ENCODE data around the gene MC1R.
A peak's percentile ranks its signal among the peaks of the same experiment; 100 is the strongest.

Gene MC1R

DNA sequence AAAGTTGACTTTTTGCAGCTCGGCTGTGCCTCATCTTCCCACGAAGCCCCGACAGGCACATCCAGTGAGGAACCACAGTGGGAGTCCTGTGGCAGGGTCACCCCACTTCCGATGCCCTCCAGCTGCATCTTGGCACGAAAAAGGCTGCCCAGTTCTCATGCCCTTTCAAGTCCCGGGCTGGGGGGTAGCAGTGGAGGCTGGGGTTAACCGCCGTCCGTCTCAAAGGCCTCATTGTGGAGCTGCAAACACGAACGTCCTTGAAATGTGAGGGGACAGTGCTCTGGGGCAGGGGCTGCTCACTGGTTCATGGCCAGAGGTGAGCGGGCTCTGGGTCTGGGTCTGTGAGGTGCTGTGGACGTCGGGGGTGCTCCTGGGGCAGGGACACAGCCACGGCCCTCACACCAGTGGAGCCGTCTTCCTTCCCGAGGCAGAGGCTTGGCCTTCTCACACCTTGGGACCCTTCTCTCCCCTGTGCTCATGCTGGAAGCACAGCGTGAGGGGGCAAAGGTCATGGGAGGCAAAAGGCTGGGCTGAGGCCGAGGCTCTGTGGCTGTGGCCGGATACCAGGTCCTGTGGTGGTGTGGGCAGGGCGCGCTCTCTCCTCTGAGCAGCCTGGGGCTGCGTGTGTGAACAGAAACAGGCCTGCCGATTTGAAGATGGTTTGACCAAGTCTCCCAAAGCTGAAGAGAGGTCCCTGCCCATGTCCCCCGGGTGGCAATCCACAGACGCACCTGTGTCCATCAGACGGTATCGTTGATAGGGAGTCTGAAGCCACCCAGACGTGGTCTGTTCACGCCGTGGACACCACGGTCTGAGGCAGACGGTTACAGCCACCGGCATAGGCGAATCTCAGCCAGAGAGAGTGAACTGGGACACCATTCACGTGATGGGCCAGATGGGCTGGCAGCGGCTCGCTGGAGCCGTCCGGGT, 3.1 kb upstream of the MC1R start:
- H3K36me3 ChIP-seq (ENCODE audit: control insufficient read depth, insufficient read depth, low read length): no peaks in the 10 kb centered on the region
- no peak overlapping the region for H3K4me3 ChIP-seq (ENCODE audit: insufficient read depth, low read depth, low read length)
- no peaks in the 10 kb centered on the region for H3K9me3 ChIP-seq (ENCODE audit: control insufficient read depth, low read length)
- peaks cover 16% of the 10 kb centered on the region for H3K4me1 ChIP-seq (ENCODE audit: control insufficient read depth, insufficient read depth, low read length)
- H3K27ac ChIP-seq (ENCODE audit: insufficient read depth, low read depth, low read length, poor library complexity, severe bottlenecking): no peak overlapping the region
- 92 to 93% methylated on average over 40 of the region's 40 CpGs for WGBS, 2 experiments
- H3K27me3 ChIP-seq (ENCODE audit: control insufficient read depth, insufficient read depth, low read length, poor library complexity, severe bottlenecking): peaks cover 6% of the 10 kb centered on the region

DNA sequence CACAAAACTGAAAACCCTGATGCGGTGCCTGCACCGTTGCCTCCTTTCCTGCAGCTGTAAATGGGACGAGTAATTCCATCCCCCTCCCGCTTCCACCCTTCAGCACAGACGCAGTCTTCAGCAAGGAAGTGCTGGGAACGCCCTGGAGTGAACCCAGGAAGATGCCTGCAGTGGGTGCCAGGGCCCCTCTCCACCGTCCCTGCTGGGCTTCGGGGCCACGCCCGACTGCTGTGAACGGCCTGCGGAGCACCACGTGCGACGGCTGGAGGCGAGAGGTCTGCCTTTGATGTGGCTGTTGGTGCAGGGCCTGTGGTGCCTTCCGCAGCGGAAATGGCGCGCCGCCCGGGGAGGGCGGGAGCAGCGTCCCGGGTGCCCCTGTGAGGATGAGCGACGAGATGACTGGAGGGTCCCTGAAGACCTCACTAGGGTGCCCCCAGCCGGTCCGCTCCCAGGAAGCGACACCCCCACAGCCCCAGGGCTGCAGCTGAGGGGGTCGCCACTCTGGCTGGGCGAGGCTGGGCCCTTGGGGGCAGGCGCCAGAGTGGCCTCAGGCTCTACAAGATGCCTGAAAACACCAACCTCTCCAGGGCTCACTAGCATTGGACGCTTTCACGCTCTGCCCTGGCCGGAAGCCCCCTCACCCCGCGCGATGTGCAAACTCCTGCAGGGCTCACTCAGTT, 749 bp upstream of the MC1R start:
- Histone ChIP-seq H3K4me3 (ENCODE audit: insufficient read depth, low read depth, low read length) (peak overlapping the region; percentile 38), H3K36me3 (ENCODE audit: control insufficient read depth, insufficient read depth, low read length) (no peaks in the 10 kb centered on the region), H3K4me1 (ENCODE audit: control insufficient read depth, insufficient read depth, low read length) (peaks cover 26% of the 10 kb centered on the region), H3K9me3 (ENCODE audit: control insufficient read depth, low read length) (no peaks in the 10 kb centered on the region), H3K27ac (ENCODE audit: insufficient read depth, low read depth, low read length, poor library complexity, severe bottlenecking) (no peak overlapping the region), H3K27me3 (ENCODE audit: control insufficient read depth, insufficient read depth, low read length, poor library complexity, severe bottlenecking) (peaks cover 15% of the 10 kb centered on the region)
- WGBS, 2 experiments: 1 to 3% methylated on average over 39 of the region's 39 CpGs

DNA sequence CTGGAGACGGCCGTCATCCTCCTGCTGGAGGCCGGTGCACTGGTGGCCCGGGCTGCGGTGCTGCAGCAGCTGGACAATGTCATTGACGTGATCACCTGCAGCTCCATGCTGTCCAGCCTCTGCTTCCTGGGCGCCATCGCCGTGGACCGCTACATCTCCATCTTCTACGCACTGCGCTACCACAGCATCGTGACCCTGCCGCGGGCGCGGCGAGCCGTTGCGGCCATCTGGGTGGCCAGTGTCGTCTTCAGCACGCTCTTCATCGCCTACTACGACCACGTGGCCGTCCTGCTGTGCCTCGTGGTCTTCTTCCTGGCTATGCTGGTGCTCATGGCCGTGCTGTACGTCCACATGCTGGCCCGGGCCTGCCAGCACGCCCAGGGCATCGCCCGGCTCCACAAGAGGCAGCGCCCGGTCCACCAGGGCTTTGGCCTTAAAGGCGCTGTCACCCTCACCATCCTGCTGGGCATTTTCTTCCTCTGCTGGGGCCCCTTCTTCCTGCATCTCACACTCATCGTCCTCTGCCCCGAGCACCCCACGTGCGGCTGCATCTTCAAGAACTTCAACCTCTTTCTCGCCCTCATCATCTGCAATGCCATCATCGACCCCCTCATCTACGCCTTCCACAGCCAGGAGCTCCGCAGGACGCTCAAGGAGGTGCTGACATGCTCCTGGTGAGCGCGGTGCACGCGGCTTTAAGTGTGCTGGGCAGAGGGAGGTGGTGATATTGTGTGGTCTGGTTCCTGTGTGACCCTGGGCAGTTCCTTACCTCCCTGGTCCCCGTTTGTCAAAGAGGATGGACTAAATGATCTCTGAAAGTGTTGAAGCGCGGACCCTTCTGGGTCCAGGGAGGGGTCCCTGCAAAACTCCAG, 1.1 kb downstream of the MC1R start:
- Histone ChIP-seq H3K9me3 (ENCODE audit: control insufficient read depth, low read length) (no peaks in the 10 kb centered on the region), H3K36me3 (ENCODE audit: control insufficient read depth, insufficient read depth, low read length) (no peaks in the 10 kb centered on the region), H3K27me3 (ENCODE audit: control insufficient read depth, insufficient read depth, low read length, poor library complexity, severe bottlenecking) (peaks cover 18% of the 10 kb centered on the region), H3K27ac (ENCODE audit: insufficient read depth, low read depth, low read length, poor library complexity, severe bottlenecking) (no peak overlapping the region), H3K4me3 (ENCODE audit: insufficient read depth, low read depth, low read length) (no peak overlapping the region), H3K4me1 (ENCODE audit: control insufficient read depth, insufficient read depth, low read length) (peaks cover 29% of the 10 kb centered on the region)
- 95 to 96% methylated on average over 52 of the region's 52 CpGs for WGBS, 2 experiments

DNA sequence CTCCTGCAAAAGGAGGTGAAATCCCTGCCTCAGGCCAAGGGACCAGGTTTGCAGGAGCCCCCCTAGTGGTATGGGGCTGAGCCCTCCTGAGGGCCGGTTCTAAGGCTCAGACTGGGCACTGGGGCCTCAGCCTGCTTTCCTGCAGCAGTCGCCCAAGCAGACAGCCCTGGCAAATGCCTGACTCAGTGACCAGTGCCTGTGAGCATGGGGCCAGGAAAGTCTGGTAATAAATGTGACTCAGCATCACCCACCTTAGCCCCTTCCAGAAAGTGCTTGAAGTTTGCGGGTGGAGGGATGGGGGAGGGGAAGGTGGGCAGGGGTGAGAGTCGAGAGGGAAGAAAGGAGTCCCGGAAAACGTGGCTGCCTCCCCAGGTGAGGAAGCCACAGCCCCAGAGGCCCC, 2.1 kb downstream of the MC1R start:
- Histone ChIP-seq H3K27me3 (ENCODE audit: control insufficient read depth, insufficient read depth, low read length, poor library complexity, severe bottlenecking) (peaks cover 22% of the 10 kb centered on the region), H3K4me3 (ENCODE audit: insufficient read depth, low read depth, low read length) (no peak overlapping the region), H3K27ac (ENCODE audit: insufficient read depth, low read depth, low read length, poor library complexity, severe bottlenecking) (no peak overlapping the region), H3K4me1 (ENCODE audit: control insufficient read depth, insufficient read depth, low read length) (peaks cover 38% of the 10 kb centered on the region), H3K9me3 (ENCODE audit: control insufficient read depth, low read length) (no peaks in the 10 kb centered on the region), H3K36me3 (ENCODE audit: control insufficient read depth, insufficient read depth, low read length) (no peaks in the 10 kb centered on the region)
- 59 to 64% methylated on average over 6 of the region's 6 CpGs for WGBS, 2 experiments

DNA sequence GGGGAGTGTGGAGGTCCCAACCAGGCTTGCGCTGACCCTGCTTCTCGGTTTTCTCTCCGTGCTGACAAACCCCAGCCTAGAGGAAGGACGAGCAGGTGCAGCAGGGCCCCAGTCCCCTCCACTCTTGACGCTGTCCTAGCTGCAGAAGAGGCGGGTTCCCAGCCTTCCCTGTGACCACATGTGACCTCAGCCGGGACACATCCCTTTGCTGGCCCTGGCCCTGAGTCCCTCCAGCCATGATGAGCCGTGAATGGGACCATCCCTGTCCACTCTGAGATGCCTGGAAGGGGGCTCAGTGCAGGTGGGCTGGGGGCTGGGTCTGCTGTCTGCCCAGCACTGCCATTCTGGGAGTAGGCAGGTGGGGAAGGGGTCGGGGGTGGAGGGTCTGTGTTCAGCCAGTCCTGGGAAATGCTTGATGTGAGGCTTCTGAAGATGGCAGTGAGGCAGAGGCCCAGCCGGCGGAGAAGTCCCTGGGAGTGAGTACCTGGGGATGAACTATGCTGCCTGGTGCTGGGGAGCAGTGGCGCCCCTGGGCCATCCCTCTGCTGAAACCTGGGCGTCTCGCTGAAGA, 2.6 kb downstream of the MC1R start:
- H3K4me3 ChIP-seq (ENCODE audit: insufficient read depth, low read depth, low read length): peak overlapping the region; percentile 76
- WGBS, 2 experiments: 54 to 55% methylated on average over 14 of the region's 14 CpGs

DNA sequence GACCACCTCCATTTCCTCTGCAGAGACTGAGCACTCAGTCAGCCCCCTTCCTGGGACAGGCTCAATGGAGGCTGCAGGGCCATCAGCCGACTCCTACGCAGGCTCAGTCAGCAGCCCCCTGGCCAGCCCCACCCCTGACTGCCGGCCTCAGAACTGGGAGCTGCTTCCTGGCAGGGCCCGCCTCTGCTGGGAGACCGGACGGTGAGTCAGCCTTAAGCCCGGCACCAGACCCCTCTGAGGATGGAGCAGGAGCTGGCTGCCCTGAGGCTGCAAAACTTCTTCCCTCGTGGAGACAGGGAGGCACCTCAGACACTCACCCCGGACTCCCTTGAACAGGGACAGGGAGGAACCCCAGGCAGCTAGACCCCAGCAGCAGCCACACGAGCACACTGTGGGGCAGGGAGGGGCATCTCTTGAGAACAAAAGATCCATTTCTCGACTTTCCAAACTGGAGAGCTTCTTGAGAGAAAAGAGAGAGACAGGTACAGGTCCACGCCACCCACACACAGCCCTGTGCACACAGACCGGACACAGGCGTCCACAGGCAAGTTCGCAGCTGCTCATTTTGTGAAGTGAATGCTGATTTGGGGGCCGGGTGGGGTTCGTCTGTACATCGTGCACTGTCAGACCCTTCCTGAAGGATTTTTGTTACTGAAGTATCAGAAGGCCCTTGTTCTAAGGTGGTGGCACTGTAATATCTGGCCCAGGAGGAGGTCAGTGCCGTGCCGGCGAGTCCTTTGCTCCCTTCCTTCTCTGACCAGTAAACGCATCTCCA, 3.2 kb downstream of the MC1R start:
- Histone ChIP-seq H3K4me3 (ENCODE audit: insufficient read depth, low read depth, low read length) (peak overlapping the region; percentile 76), H3K27me3 (ENCODE audit: control insufficient read depth, insufficient read depth, low read length, poor library complexity, severe bottlenecking) (peaks cover 22% of the 10 kb centered on the region), H3K36me3 (ENCODE audit: control insufficient read depth, insufficient read depth, low read length) (no peaks in the 10 kb centered on the region), H3K9me3 (ENCODE audit: control insufficient read depth, low read length) (no peaks in the 10 kb centered on the region), H3K4me1 (ENCODE audit: control insufficient read depth, insufficient read depth, low read length) (peaks cover 38% of the 10 kb centered on the region), H3K27ac (ENCODE audit: insufficient read depth, low read depth, low read length, poor library complexity, severe bottlenecking) (peak overlapping the region; percentile 55)
- WGBS, 2 experiments: 7 to 9% methylated on average over 22 of the region's 22 CpGs

More for the DNA sequence above, 2.6 kb downstream of the MC1R start:
- H3K36me3 ChIP-seq (ENCODE audit: control insufficient read depth, insufficient read depth, low read length): no peaks in the 10 kb centered on the region
- H3K4me1 ChIP-seq (ENCODE audit: control insufficient read depth, insufficient read depth, low read length): peaks cover 38% of the 10 kb centered on the region
- H3K27me3 ChIP-seq (ENCODE audit: control insufficient read depth, insufficient read depth, low read length, poor library complexity, severe bottlenecking): peaks cover 22% of the 10 kb centered on the region
- no peak overlapping the region for H3K27ac ChIP-seq (ENCODE audit: insufficient read depth, low read depth, low read length, poor library complexity, severe bottlenecking)
- no peaks in the 10 kb centered on the region for H3K9me3 ChIP-seq (ENCODE audit: control insufficient read depth, low read length)

DNA sequence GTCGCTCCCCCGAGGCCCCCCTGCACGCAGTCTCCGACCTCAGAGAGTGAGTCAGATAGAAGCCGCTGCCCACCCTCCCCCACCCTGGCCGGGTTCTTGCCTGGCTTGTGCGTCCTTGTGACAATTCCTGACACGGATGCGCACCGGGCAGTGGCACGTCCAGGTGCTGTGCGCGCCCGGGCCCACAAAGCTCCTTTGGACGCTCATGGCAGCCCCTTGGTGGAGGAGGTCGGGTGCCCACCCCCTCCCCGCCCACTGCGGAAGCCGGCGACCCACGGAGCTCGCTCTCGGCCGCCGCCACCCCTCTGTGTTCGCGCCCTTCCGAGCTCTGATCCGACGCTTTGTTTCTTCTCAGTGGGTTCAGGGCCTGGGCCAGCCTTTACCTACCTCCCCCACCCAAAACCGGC, 3.8 kb downstream of the MC1R start:
- Histone ChIP-seq H3K27ac (ENCODE audit: insufficient read depth, low read depth, low read length, poor library complexity, severe bottlenecking) (peak overlapping the region; percentile 55), H3K36me3 (ENCODE audit: control insufficient read depth, insufficient read depth, low read length) (no peaks in the 10 kb centered on the region), H3K4me3 (ENCODE audit: insufficient read depth, low read depth, low read length) (peak overlapping the region; percentile 76), H3K9me3 (ENCODE audit: control insufficient read depth, low read length) (no peaks in the 10 kb centered on the region), H3K4me1 (ENCODE audit: control insufficient read depth, insufficient read depth, low read length) (peaks cover 38% of the 10 kb centered on the region), H3K27me3 (ENCODE audit: control insufficient read depth, insufficient read depth, low read length, poor library complexity, severe bottlenecking) (peaks cover 22% of the 10 kb centered on the region)
- 0% methylated on average over 31 of the region's 31 CpGs for WGBS, 2 experiments

DNA sequence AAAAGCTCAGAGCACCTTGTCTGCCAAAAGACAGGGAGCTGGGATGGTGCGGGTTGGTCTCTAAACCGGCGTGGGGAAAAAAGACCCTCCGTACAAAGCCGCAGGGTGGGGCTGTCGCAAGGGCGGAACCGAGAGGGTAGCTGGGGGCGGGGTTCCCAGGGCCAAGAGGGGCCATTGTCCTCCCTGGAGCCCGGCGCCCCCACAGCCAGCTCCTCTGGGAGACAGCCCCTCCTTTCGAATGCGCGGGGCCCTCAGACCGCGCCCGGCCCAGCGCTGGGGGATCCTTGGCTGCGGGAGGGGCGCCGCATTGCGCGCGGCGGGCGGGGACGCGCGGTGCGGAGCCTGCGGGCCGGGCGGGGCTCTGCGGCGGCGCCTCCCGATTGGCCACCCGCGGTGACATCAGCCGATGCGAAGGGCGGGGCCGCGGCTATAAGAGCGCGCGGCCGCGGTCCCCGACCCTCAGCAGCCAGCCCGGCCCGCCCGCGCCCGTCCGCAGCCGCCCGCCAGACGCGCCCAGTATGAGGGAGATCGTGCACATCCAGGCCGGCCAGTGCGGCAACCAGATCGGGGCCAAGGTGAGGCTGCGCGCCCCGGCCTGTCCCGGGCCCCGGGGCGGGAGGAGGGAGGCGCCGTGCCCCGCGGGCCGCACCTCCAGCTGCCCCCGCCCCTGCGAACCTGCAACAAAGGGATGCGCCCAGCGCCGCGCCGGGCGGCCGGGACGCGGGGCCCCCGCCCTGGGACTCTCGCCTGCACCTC, 4.4 kb downstream of the MC1R start, which contains the start of gene TUBB3:
Gene TUBB3, plus strand, starts transcription at position 459 of the 756 bp plus-strand sequence. Its CDS starts 60 bp downstream, at position 519.
- no peaks in the 10 kb centered on the region for H3K9me3 ChIP-seq (ENCODE audit: control insufficient read depth, low read length)
- H3K27ac ChIP-seq (ENCODE audit: insufficient read depth, low read depth, low read length, poor library complexity, severe bottlenecking): peak within 1 kb of the TSS; percentile 55
- H3K4me3 ChIP-seq (ENCODE audit: insufficient read depth, low read depth, low read length): peak within 1 kb of the TSS; percentile 76
- H3K4me1 ChIP-seq (ENCODE audit: control insufficient read depth, insufficient read depth, low read length): peaks cover 37% of the 10 kb centered on the region
- WGBS, 2 experiments: 0% methylated on average over 88 of the region's 88 CpGs
- no peaks in the 10 kb centered on the region for H3K36me3 ChIP-seq (ENCODE audit: control insufficient read depth, insufficient read depth, low read length)
- H3K27me3 ChIP-seq (ENCODE audit: control insufficient read depth, insufficient read depth, low read length, poor library complexity, severe bottlenecking): peaks cover 21% of the 10 kb centered on the region

Data from ectodermal cell (in vitro differentiated cells).